Psoas muscle (tissue), 8 donors: ENCODE measurements around the gene NR6A1. TPM values are rescaled to one million over a fixed set of nuclear protein-coding genes. Genes with fewer than 3 reads are reported as not detected.

Source experiments
- ATAC-seq, 4 donors: fragments of 200-7000 bp; cut with Tn5 transposase; one replicate each; pipeline ENCODE4 v1.9.1; 2020; ENCODE audit warnings: moderate library complexity in 3 of 4, mild to moderate bottlenecking in 2 of 4
- DNase-seq, 2 donors: peaks; one replicate each; pipeline ENCODE4 v3.0.0-alpha.2; 2020
- H3K27ac ChIP-seq: fragments of 200-600 bp; one replicate; pipeline ENCODE4 v1.8.0; 2022
- H3K27me3 ChIP-seq, 3 donors: fragments of 200-600 bp in 1 of 3; one replicate each; pipeline versions ENCODE4 v1.6.1 to v1.8.0; 2013 to 2022; ENCODE audit warnings: low read length in 2 of 3, mild to moderate bottlenecking in 2 of 3, moderate library complexity in 1 of 3; ENCODE audit not compliant: insufficient read depth in 3 of 3
- H3K36me3 ChIP-seq, 2 donors: fragments of 200-600 bp in 1 of 2; one replicate each; pipeline versions ENCODE4 v1.6.1 to v1.8.0; 2013 to 2022; ENCODE audit warnings: low read depth in 1 of 2, mild to moderate bottlenecking in 1 of 2, moderate library complexity in 1 of 2; ENCODE audit not compliant: insufficient read depth in 1 of 2
- H3K4me1 ChIP-seq: fragments of 200-600 bp; one replicate; pipeline ENCODE4 v1.8.0; 2022
- H3K4me3 ChIP-seq: fragments of 200-600 bp; one replicate; pipeline ENCODE4 v1.8.0; 2022; ENCODE audit warnings: mild to moderate bottlenecking
- H3K9me3 ChIP-seq: fragments of 200-600 bp; one replicate; pipeline ENCODE4 v1.8.0; 2022
- WGBS, 3 donors: extraction: QIAGEN DNeasy Blood & Tissue Kit; methylation state at CpG; one replicate each; pipeline versions ENCODE4 v1.1.6 to v1.1.7; 2013; 5-methylcytosine and 5-hydroxymethylcytosine counted together
- intact Hi-C, 2 donors: fragments of 100-400 bp; cut with DNase I; formaldehyde crosslinking; loops; one replicate each; pipeline versions ENCODE4 v1.11.0 to v1.14.2; 2022
- polyA plus RNA-seq, 3 donors: library from polyadenylated mRNA; stranded (reverse); fragments of 200-250 nt; gene quantifications; one replicate each; pipeline ENCODE4 v1.2.3, GENCODE V29; 2013
- total RNA-seq, 4 donors: library from RNA; stranded (reverse); fragmentation: NEBNext Ultra II Directional in 2 of 4; extraction: Animal tissue kit (Norgen Biotek cat#: 25700) in 2 of 4; gene quantifications; one replicate each; pipeline versions ENCODE4 v1.2.1 to v1.2.4, GENCODE V29; 2021 to 2023
- TF ChIP-seq, protein P1 (sequence below): fragments of 200-600 bp; IDR thresholded peaks from one replicate; pipeline ENCODE4 v1.8.0; 2022; ENCODE audit warnings: antibody characterized with exemption
- donor health status: healthy with polysubstance abuse.
- donor health status: DM: no; HTN: no; CAD: no; lungs with moderate emphysema.
- donor health status: Bipolar disorder and iron deficiency.
- donor health status: healthy.
- donor health status: DM: yes; HTN: yes; CAD: no.
- donor health status: DM: no; HTN: no; CAD: no.
- donor health status: DM: no; HTN: no; CAD: no.
- donor health status: DM: yes; HTN: yes; CAD: no.

Gene NR6A1
- total and polyA plus RNA-seq, 7 donors = 0.32 to 2.6 (median 0.70) TPM

DNA sequence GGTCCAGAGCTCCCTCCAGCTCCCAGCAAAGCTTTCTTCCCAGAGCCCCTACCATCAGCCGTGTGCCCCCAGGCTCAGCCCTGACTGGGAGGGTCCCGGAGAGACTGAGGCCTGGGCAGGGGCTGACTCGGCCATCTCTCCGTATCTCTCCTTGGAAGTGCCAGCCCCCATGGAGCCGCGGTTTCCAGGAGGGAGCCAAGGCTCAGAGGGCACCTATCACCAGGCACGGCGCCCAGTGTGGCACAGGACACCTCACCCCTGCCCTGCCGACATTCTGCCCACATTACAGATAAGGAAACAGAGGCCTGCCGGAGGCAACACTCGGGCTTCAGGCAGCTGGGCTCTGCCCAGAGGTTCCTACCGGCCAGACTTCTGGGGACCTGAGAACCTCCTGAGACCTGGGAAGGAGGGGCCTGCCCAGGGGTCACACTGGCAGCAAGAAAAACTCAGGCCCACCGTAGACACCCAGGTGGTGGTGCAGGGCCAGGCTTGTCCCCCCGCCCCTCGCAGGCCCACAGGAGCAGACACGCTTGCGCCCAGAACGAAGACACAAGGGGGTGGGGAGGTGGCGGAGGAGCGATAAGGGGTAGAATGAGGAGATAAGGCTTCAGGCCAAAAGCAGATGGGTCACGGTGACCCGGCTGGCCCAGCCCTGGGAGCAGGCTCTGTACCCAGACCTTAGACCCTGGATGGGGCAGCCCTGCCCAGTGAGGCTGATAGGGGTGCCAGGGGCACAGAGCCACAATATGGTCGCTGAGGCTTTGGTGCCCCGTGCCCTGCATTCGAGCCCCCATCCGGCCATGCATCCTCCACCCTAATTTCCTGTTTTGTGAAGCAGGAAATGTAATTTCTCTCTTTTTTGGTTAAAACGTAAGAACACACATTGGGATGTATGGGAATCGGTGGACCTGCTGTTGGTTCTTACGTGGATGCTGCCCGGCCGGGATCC lies 275.7 kb downstream of the NR6A1 start:
- Histone ChIP-seq H3K9me3 (no peaks in the 10 kb centered on the region), H3K4me3 (no peak overlapping the region), H3K4me1 (no peaks in the 10 kb centered on the region), H3K27ac (no peak overlapping the region), H3K27me3 (peaks cover 0 to 15% (median 2%) of the 10 kb centered on the region in 3 donors), H3K36me3 (no peaks in the 10 kb centered on the region)
- intact Hi-C loops = no loop called here
- TF ChIP-seq, protein P1, sequence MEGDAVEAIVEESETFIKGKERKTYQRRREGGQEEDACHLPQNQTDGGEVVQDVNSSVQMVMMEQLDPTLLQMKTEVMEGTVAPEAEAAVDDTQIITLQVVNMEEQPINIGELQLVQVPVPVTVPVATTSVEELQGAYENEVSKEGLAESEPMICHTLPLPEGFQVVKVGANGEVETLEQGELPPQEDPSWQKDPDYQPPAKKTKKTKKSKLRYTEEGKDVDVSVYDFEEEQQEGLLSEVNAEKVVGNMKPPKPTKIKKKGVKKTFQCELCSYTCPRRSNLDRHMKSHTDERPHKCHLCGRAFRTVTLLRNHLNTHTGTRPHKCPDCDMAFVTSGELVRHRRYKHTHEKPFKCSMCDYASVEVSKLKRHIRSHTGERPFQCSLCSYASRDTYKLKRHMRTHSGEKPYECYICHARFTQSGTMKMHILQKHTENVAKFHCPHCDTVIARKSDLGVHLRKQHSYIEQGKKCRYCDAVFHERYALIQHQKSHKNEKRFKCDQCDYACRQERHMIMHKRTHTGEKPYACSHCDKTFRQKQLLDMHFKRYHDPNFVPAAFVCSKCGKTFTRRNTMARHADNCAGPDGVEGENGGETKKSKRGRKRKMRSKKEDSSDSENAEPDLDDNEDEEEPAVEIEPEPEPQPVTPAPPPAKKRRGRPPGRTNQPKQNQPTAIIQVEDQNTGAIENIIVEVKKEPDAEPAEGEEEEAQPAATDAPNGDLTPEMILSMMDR = no peak
- WGBS, 3 donors = 84 to 89% (median 86%) methylated on average over 31 of the region's 31 CpGs
- ATAC-seq = no peak
- DNase-seq = no peak

DNA sequence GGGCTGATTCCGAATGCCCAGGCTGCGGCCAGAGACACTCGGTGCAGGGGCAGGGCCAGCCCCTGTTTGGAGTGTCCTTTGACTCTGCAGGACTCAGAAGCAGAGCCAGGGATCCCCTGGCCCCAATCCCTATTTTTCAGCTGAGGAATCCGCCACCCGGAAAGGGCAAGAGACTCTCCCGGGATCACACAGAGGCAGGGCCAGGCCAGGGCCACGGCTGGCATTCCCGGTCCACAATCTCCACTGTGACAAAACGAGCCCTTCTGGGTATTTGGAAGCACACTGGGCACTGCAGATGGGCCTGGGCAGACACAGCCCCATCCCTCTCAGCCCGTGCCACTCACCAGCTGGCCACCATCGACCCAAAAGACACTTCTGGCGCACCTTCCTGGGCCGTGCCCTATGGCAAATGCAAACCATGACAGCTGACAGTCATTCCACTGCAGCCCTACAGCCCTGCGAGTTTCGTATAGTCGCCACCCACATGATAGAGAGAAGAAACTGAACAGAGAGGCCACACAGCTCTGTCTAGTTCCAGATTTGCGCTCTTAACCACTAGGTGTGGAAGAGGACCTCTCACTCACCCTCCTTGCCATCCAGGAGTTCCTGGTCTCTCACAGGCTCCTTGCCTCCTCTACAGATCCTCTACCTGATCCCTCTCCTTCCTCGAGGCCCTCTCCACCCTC lies 277.2 kb downstream of the NR6A1 start:
- Histone ChIP-seq H3K36me3 (no peaks in the 10 kb centered on the region), H3K4me3 (no peak overlapping the region), H3K9me3 (no peaks in the 10 kb centered on the region), H3K4me1 (no peaks in the 10 kb centered on the region), H3K27me3 (peaks cover 0 to 10% (median 5%) of the 10 kb centered on the region in 3 donors), H3K27ac (no peak overlapping the region)
- DNase-seq = no peak
- 53 to 68% (median 58%) methylated on average over 18 of the region's 18 CpGs for WGBS, 3 donors
- ATAC-seq = no peak
- intact Hi-C loops = no loop called here
- TF ChIP-seq, protein P1 = no peak

DNA sequence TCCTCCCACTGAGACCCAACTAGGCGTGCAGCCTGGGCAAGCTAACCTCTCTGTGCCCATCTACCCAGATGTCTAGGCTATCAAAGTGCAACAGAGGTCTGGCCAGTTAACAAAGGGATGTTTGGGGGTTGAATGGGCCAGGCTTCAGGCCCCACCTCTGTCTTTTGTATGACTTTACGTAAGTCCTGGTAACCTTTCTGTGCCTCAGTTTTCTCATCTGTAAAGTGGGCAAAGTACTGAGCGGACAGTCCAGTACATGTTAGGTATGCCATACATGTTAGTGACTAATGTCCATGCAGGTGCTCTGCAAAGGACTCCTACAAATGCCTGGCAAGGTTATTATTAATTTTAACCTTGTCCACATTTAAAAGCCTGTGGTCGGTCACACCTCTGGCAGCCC lies 277.9 kb downstream of the NR6A1 start:
- ATAC-seq (no peak), DNase-seq (no peak)
- no peak overlapping the region for H3K4me3 ChIP-seq
- H3K4me1 ChIP-seq = no peaks in the 10 kb centered on the region
- 87 to 90% (median 88%) methylated on average over 4 of the region's 4 CpGs for WGBS, 3 donors
- intact Hi-C loops = no loop called here
- no peak overlapping the region for H3K27ac ChIP-seq
- H3K9me3 ChIP-seq = no peaks in the 10 kb centered on the region
- H3K36me3 ChIP-seq = no peaks in the 10 kb centered on the region
- TF ChIP-seq, protein P1 = no peak
- H3K27me3 ChIP-seq = peaks cover 0 to 15% (median 5%) of the 10 kb centered on the region in 3 donors

DNA sequence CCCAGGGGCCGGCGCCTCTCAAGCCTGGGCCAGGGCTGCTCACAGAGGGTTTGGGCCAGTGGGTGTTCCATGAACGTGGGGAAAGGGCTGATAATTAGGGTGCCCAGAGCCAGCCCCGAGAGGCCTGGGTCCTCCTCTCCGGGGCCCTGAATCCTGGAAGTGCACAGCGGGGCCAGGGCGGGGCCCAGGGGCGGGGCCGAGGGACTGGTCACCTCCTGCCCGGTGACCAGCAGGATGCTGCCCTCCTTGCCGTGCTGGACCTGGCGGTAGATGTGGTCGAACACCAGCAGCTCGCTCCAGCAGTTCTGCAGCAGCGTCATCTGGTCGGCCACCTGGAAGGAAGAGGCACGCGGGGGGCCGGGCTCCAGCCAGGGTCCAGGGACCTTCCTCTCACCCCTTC lies 278.3 kb downstream of the NR6A1 start:
- WGBS, 3 donors = 76 to 80% (median 78%) methylated on average over 19 of the region's 19 CpGs

More for the DNA sequence above, 278.3 kb downstream of the NR6A1 start:
- Histone ChIP-seq H3K27me3 (peaks cover 0 to 16% (median 5%) of the 10 kb centered on the region in 3 donors), H3K9me3 (no peaks in the 10 kb centered on the region), H3K27ac (no peak overlapping the region), H3K4me1 (no peaks in the 10 kb centered on the region), H3K4me3 (no peak overlapping the region), H3K36me3 (no peaks in the 10 kb centered on the region)
- no peak for ATAC-seq
- intact Hi-C loops = loop anchor here in 1 of 2 donors (1.0 kb wide), 1 partner anchor 19 kb away; no protein-coding TSS in a partner anchor
- DNase-seq = no peak
- TF ChIP-seq, protein P1 = no peak
